Panc1 (cell line): Measurements from ENCODE around the gene SPATS2L. TPM values are rescaled to one million over a fixed set of nuclear protein-coding genes. Genes with fewer than 3 reads are reported as not detected.

Source experiments
- ATAC-seq: fragments of 200-7000 bp; cut with Tn5 transposase; 2 replicates; pipeline ENCODE4 v1.9.1; 2020; ENCODE audit warnings: mild to moderate bottlenecking, moderate library complexity
- BruUV-seq: library from RNA; stranded (reverse); fragments of 400-500 nt; replicated peaks from 2 replicates; lab custom pipeline; 2021; lab: Mats Ljungman, UMichigan
- CTCF ChIA-PET: fragments of 300-600 bp; sonication (Branson Sonifier 250); formaldehyde crosslinking; loops from one replicate; lab custom pipeline; 2022; ENCODE audit warnings: antibody characterized with exemption; lab: Charles Lee
- POLR2A ChIA-PET: fragments of 300-600 bp; sonication (Branson Sonifier 250); formaldehyde crosslinking; loops from one replicate; lab custom pipeline; 2022; ENCODE audit warnings: antibody characterized with exemption; lab: Charles Lee
- DNase-seq: peaks from one replicate; pipeline ENCODE4 v3.0.0-alpha.2; 2010; ENCODE audit warnings: low read depth, low spot score
- H3K27ac ChIP-seq: 2 replicates; pipeline ENCODE4 v1.5.1; 2011; ENCODE audit warnings: mild to moderate bottlenecking, low read length, inconsistent platforms
- H3K27me3 ChIP-seq: fragments of 200-500 bp; sonication (Bioruptor generic); 2 replicates; pipeline ENCODE4 v1.6.0; 2014; ENCODE audit warnings: low read length, inconsistent platforms; ENCODE audit not compliant: control insufficient read depth, insufficient read depth
- H3K36me3 ChIP-seq: fragments of 200-500 bp; sonication (Bioruptor generic); 2 replicates; pipeline ENCODE4 v1.5.1; 2014; ENCODE audit warnings: inconsistent platforms, mild to moderate bottlenecking, low read length, moderate library complexity; ENCODE audit not compliant: control insufficient read depth, insufficient read depth
- H3K4me1 ChIP-seq: 2 replicates; pipeline ENCODE4 v1.5.1; 2011; ENCODE audit warnings: inconsistent platforms, mild to moderate bottlenecking, low read length, moderate library complexity; ENCODE audit not compliant: control insufficient read depth, insufficient read depth
- H3K4me3 ChIP-seq, 2 experiments: 2 replicates each; pipeline ENCODE4 v1.5.1; 2011 to 2012; ENCODE audit warnings: low read depth in 2 of 2, low read length in 2 of 2, mild to moderate bottlenecking in 2 of 2, inconsistent platforms in 1 of 2, moderate library complexity in 1 of 2
- H3K9me3 ChIP-seq: fragments of 200-500 bp; sonication (Bioruptor generic); 2 replicates; pipeline ENCODE4 v1.5.1; 2014; ENCODE audit warnings: low read depth, mild to moderate bottlenecking, inconsistent platforms, low read length, moderate library complexity; ENCODE audit not compliant: control insufficient read depth, insufficient read depth
- POLR2AphosphoS5 ChIP-seq: IDR thresholded peaks from 2 replicates; pipeline ENCODE4 v1.6.1; 2012; ENCODE audit warnings: mild to moderate bottlenecking, low read depth, low read length, moderate library complexity
- SIN3A ChIP-seq: IDR thresholded peaks from 2 replicates; pipeline ENCODE4 v1.6.1; 2012; ENCODE audit warnings: low read depth, mild to moderate bottlenecking, low read length, moderate library complexity, borderline replicate concordance; ENCODE audit not compliant: insufficient read depth
- TCF7L2 ChIP-seq: IDR thresholded peaks from 2 replicates; pipeline ENCODE4 v1.6.1; 2011; ENCODE audit warnings: mild to moderate bottlenecking, low read depth, low read length, inconsistent platforms
- in situ Hi-C: cut with HindIII; loops from 2 replicates; pipeline ENCODE4 v1.10.0; 2016; ENCODE audit warnings: low sequenced_read_pairs, low pct_unique_long_range_greater_than_20kb
- intact Hi-C: fragments of 100-400 bp; cut with micrococcal nuclease; formaldehyde crosslinking; loops from one replicate; pipeline ENCODE4 v1.10.0; 2022; ENCODE audit not compliant: unreplicated experiment
- total RNA-seq: library from RNA; stranded (reverse); gene quantifications from one replicate; pipeline ENCODE4 v1.2.1, GENCODE V29; 2021; ENCODE audit not compliant: unreplicated experiment
- TF ChIP-seq, protein P1 (sequence below), 2 experiments: IDR thresholded peaks; 2 replicates each; pipeline ENCODE4 v1.6.1; 2011 to 2012; ENCODE audit warnings: low read depth in 2 of 2, control low read depth in 1 of 2, low read length in 1 of 2, mild to moderate bottlenecking in 1 of 2, moderate library complexity in 1 of 2; ENCODE audit not compliant: insufficient read depth in 1 of 2
- TF ChIP-seq, protein P2 (sequence below): fragments of 450-650 bp; IDR thresholded peaks from 2 replicates; pipeline ENCODE4 v1.5.1; 2017; ENCODE audit warnings: mild to moderate bottlenecking

Gene SPATS2L
- total RNA-seq, 1 experiment from 2014 or later, result 282 TPM

DNA sequence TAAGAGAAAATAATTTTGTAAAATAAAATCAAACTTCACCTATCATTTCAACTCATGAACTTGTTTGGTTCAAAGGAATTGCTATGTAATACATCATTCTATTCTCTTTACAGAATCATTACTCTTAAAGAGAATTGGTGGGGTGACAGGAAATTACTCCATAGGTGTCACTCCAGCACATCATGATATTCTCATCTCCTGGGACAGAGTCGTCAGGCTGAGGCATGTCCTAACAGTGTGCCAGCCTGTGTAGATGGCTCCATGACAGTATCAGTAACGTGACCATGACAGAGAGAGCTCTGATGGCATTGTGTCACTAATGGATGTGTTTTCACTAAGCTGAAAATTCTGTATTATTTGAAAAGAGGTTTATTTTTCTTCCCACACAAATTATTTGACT, 13.9 kb downstream of the SPATS2L start:
- in situ Hi-C loops (no loop called here), intact Hi-C loops (no loop called here)
- no peaks in the 10 kb centered on the region for H3K27me3 ChIP-seq
- peaks cover 89% of the 10 kb centered on the region for H3K4me1 ChIP-seq
- TF ChIP-seq SIN3A, result no peak
- TF ChIP-seq, protein P1, sequence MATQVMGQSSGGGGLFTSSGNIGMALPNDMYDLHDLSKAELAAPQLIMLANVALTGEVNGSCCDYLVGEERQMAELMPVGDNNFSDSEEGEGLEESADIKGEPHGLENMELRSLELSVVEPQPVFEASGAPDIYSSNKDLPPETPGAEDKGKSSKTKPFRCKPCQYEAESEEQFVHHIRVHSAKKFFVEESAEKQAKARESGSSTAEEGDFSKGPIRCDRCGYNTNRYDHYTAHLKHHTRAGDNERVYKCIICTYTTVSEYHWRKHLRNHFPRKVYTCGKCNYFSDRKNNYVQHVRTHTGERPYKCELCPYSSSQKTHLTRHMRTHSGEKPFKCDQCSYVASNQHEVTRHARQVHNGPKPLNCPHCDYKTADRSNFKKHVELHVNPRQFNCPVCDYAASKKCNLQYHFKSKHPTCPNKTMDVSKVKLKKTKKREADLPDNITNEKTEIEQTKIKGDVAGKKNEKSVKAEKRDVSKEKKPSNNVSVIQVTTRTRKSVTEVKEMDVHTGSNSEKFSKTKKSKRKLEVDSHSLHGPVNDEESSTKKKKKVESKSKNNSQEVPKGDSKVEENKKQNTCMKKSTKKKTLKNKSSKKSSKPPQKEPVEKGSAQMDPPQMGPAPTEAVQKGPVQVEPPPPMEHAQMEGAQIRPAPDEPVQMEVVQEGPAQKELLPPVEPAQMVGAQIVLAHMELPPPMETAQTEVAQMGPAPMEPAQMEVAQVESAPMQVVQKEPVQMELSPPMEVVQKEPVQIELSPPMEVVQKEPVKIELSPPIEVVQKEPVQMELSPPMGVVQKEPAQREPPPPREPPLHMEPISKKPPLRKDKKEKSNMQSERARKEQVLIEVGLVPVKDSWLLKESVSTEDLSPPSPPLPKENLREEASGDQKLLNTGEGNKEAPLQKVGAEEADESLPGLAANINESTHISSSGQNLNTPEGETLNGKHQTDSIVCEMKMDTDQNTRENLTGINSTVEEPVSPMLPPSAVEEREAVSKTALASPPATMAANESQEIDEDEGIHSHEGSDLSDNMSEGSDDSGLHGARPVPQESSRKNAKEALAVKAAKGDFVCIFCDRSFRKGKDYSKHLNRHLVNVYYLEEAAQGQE (IDR thresholded peaks at IDR 0.05; ENCODE audit: insufficient read depth in 1 of 2, low read depth in 2 of 2, low read length in 1 of 2), result no peak
- no peak for TF ChIP-seq POLR2AphosphoS5
- TF ChIP-seq, protein P2, sequence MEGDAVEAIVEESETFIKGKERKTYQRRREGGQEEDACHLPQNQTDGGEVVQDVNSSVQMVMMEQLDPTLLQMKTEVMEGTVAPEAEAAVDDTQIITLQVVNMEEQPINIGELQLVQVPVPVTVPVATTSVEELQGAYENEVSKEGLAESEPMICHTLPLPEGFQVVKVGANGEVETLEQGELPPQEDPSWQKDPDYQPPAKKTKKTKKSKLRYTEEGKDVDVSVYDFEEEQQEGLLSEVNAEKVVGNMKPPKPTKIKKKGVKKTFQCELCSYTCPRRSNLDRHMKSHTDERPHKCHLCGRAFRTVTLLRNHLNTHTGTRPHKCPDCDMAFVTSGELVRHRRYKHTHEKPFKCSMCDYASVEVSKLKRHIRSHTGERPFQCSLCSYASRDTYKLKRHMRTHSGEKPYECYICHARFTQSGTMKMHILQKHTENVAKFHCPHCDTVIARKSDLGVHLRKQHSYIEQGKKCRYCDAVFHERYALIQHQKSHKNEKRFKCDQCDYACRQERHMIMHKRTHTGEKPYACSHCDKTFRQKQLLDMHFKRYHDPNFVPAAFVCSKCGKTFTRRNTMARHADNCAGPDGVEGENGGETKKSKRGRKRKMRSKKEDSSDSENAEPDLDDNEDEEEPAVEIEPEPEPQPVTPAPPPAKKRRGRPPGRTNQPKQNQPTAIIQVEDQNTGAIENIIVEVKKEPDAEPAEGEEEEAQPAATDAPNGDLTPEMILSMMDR, result no peak
- no peak for TF ChIP-seq TCF7L2
- H3K9me3 ChIP-seq, result no peaks in the 10 kb centered on the region
- H3K4me3 ChIP-seq, result no peak overlapping the region
- no TSS peak for BruUV-seq
- ChIA-PET POLR2A (no interaction called here), CTCF (no interaction called here)
- no peaks in the 10 kb centered on the region; the same call in 1 of the 2 replicates for H3K36me3 ChIP-seq
- ATAC-seq, result no peak
- DNase-seq, result no peak
- peak overlapping the region; percentile 64 for H3K27ac ChIP-seq

DNA sequence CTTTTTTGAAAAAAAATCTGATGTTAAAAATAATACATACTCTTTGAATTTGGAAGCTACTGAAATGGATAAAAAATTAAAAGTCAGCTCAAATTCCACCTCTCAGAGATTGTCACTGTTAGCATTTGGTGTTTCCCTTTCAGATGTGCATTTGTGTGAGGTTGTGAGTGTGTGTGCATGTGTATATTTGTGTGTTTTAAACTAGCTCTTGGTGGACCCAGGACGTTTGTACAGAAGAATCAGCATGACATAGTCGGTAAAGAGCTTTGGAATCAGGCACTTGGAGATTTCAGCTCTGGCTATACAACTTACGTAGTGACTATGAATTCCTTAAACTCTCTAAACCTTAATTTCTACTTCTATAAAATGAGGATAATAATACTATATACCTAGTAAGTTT, 14.5 kb downstream of the SPATS2L start:
- CTCF ChIA-PET, result no interaction called here
- H3K27ac ChIP-seq, result peak overlapping the region; percentile 52; the same call in 1 of the 2 replicates

More for the DNA sequence above, 14.5 kb downstream of the SPATS2L start:
- in situ Hi-C loops, result no loop called here
- H3K9me3 ChIP-seq, result no peaks in the 10 kb centered on the region
- peaks cover 82% of the 10 kb centered on the region for H3K4me1 ChIP-seq
- POLR2A ChIA-PET, result no interaction called here
- TF ChIP-seq, protein P2, result no peak
- no peaks in the 10 kb centered on the region; the same call in 1 of the 2 replicates for H3K36me3 ChIP-seq
- no peak for ATAC-seq
- intact Hi-C loops, result no loop called here
- H3K27me3 ChIP-seq, result no peaks in the 10 kb centered on the region
- DNase-seq, result no peak
- BruUV-seq, result no TSS peak
- no peak overlapping the region for H3K4me3 ChIP-seq
